ENCODE data around the gene PAQR8.

The PAQR8 gene

GRCh38 chr6:52351879-52352238 is 10.1 kb upstream of the PAQR8 start:
- DNase-seq: no peak

DNA sequence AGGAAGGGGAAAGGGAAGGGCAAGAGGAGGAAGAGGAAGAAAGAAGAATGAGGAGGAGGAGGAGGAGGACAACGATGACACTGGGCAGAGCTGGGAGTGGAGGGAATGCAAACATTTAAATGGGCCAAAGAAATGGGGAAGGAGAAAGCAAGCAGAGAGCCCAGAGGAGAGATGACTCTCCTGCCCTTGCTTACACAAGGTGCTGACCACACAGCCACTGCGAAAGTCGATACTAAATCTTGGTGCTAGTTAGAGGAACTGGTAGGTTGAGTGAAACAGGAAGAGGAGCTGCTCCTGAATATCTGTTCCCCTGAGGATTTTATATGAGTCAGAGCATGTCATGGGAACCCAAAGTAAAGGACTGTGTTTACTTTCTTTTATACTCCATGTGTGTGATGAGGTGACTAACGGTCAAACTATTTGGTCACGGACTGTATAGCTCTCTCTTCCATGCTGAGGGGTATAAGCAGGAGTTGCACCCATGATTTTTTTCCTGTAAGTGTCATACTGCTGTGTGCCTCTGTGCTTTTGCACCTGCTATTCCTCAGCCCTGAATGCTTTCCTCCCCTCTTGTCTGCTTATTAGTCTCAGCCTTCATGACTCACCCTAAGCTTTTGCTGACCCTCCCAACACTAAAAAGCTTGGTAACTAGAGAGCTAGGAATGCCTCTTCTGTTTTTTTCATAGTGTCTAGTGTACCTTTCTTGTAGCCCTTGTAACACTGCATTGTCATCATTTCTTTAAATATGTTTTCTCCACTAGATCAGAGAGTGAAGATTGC is 9.5 kb upstream of the PAQR8 start:
- no peak for DNase-seq

DNA sequence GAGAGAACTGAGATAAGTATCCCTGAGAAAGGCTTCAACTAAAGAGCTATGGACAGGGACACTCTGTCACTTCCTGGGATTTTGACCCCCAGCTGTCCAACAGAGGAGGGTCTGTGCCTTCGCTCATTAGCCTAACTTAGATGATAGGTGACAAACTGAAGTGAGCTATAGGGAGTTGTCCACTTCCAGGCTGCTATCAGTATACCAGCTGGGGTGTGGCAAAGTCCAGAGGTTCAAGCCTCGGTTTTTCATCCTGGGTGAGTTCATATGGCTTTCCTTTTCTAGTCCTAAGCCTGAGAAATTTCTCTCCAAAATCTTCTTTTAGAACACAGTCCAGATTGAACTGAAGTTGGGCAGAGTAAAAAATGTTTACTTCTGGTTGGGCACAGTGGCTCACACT is 5.9 kb upstream of the PAQR8 start:
- no peak for DNase-seq

DNA sequence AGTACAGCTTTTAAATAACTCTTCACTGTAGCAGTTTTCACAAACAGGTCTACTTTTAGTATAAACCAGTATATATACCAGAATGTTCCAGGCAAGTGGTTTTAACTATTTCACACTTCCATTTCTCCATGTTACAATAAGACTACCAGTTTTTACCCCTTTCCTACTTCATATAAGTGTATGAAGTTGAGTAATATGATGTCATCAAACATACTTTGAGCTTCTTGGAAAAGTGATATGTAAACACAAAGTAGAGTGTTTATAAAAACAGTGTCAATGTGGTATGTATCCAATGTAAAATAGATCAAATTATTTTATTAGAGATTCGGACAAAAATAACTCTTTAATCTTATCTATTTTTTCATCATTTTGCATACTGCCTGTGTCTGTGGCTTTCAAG is 2.5 kb upstream of the PAQR8 start:
- no peak for DNase-seq

- DNase-seq: no peak
These were observed 1.9 kb upstream of the PAQR8 start for GRCh38 chr6:52360028-52360427.

DNA sequence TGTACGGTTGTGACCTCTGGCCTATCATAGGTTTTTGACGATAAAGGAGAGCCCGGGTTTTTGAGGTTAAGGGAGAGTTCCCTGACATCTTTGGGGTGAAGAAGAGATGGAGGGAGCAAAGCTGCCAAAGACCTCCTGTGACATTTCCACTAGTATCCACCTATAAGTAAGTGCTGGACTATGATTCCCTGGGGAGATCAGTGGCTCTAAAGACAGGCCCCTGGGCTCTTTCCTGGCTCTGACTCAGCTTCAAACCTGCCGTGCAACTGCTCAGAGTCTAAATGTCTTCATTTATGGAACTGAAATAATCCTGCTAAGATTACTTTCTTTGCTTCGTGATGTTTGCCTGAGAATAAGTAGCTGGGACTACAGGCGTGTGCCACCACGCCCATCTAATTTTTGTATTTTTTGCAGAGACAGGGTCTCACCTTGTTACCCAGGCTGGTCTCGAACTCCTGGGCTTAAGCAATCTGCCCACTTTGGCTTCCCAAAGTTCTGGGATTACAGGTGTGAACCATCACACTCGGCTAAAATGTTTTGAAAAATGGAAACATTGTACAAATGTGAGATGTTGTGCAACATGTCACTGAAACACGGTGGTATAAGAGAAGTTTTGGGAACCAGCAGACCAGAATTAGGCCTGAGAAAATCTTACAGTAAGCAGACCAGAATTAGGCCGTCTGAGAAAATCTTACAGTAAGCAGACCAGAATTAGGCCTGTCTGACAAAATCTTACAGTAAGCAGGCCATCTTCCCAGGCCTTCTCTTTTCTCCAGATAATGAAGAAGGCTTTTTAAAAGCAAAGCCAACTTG is 1.1 kb upstream of the PAQR8 start:
- no peak for DNase-seq

- DNase-seq: peak; percentile 23
These were observed 472 bp upstream of the PAQR8 start for GRCh38 chr6:52361414-52361944.

DNA sequence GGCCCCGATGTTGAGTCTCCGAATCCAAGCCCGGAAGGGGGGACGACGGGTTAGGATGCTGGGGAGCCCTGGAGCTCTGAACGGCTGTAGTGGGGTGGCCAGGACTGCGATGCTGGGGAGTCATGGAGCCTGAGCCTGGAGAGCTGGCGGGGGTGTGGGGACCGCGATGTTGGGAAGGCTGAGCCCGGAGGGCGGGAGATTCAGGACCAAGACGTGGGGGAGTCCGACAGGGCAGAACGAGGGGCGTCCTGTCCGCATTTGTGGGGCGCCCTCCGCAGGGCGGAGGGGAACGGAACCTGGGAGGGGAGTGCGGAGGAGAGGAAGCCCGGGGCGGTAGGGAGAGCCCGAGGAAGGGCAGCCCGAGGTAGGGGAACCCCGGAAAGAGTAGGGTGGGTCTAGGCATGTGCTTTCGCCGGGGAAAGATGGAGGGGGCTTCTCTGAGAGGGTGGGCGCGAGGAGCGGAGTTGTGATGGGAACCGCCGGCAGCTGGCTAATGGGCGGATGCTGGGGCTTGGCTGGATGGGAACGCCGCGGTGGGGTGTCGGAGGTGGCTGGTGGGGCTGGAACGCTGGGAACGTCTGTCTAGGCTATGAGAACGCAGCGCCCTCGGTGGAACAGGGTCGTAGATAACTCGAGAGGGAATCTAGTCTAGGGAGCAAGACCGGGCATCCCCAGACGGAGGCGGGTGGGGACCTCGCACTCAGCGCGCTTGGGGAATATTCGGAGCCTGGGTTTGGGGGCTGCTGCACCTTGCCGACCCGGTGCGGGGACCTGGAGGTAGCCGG is 684 bp downstream of the PAQR8 start:
- peak; percentile 52 for DNase-seq

DNA sequence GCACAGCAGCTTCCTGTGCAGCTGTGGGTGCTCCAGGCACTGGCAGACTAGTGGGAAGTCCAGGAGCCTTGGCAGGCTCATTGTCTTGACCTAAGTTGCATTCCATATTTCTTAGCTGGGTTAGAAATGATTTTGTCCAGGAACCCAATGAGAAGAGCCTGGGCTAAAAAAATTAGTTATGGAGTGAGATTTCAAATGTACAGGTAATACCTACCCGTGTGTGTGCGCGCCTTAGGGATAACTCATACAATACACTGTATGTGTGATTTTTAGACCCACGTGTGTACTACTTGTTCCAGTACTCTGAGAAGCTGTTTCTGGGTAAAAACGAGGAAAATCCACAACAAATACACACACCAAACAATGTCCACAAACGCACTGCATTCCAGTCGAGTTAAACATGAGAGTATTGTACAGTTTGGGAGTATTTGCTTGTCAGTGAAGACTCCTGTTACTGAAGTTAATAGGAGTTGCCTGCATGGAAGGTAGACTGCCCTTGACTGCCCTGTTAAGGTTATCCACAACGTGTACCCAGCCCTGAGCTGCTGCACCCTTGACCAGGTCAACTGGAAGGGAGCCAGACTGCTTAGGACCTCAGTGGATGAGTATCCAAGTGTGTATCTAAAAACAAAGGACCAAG is 1.4 kb downstream of the PAQR8 start:
- DNase-seq: no peak

GRCh38 chr6:52364480-52365166 is 2.7 kb downstream of the PAQR8 start:
- DNase-seq: no peak

DNA sequence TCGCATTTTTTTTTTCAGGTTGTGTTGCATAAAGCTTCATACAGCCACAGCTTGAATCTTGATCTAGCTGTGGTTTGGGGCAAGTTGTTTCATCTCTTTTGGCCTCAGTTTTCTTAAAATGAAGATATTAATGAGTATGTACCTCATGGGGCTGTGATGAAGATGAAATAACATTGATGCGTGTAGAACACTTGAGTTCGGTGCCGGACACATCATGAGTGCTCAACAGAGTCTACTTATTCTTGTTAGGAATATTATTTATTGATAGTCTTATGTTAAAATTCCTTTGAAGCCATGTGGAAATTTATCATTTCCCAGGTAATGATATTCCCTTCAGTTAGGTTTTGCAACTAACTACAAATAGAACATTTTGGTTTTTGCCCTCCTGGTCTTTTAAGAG is 3.4 kb downstream of the PAQR8 start:
- no peak for DNase-seq

- no peak for DNase-seq
These were observed 4.1 kb downstream of the PAQR8 start for GRCh38 chr6:52365866-52366540.

DNA sequence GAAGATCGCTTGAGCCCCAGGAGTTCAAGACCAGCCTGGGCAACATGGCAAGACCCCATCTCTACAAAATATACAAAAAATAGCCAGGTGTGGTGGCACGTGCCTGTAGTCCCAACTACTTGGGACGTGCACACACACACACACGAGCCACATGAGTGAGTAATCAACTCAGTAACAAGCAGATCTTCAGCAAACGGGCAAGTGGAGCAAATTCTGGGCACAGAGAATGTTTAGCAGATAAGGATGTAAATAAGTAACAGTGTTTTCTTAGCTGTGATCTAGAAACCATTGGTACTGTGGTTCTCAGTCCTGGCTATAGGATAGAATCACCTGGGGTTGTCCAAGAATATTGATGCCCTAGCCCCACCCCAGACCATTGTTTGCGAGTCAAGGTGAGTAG is 6.1 kb downstream of the PAQR8 start:
- no peak for DNase-seq

GRCh38 chr6:52369234-52369633 is 7.3 kb downstream of the PAQR8 start:
- no peak for DNase-seq

- no peak for DNase-seq
These were observed 9.8 kb downstream of the PAQR8 start for GRCh38 chr6:52371656-52372191.

DNA sequence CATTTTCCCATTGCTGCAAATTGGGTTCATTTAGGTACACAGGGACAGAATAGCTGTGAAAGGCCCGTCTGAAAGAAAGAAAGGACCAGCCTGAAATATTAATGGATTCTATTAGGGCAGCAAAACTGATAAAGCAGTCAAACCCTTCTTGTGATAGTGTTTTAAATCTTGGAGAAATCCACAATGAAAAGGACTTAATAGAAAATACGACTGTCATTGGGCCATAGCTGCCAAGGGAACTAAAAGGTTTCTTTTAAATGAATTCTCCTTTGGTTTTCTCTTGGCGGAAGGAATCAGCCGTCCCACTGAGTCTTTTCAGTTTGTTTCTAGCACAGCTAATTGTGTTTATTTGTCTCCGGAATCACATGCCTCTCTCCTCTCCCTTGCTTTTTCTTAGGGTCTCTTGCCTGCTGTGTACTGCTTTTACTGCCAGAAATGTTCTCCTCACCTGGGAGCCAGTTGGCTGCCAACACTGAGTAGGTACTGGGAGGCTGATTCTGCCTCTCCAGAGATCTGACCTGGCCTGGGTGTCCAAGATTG is 11.3 kb downstream of the PAQR8 start:
- no peak for DNase-seq

GRCh38 chr6:52374247-52374646 is 12.3 kb downstream of the PAQR8 start:
- DNase-seq: no peak

- DNase-seq: no peak
These were observed 14.0 kb downstream of the PAQR8 start for GRCh38 chr6:52375780-52376556.

GRCh38 chr6:52376763-52377162 is 14.8 kb downstream of the PAQR8 start:
- no peak for DNase-seq

DNA sequence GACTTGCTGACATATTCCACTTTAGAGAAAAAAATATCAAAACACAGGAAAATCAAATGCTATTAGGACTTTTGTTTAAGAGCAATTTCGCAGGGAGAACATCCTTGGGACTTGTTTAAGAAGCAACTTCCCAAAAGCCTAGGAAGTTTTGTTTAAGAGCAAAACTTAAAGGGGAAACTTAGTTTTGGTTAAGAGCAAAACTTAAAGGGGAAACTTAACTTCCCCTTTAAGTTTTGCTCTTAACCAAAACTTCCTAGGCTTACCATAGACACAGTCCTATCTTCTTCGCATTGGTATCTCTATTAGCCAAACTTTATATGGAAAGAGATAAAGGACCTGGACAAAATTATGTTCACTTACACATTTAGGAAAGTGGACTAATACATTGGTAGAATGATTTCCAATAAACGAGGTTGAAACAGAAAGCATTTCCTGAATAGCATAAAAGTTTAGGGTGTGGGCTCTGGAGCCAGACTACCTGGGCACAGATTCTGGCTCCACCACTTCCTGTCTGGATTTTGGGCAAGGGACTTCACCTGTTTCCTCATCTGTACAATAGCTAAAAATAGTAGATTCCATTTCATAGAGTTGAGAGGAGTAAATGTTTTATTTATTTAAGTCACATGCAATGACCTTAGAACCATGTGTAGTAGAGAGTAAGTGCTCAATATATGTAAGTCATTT is 15.7 kb downstream of the PAQR8 start:
- no peak for DNase-seq

Data from activated CD8-positive, alpha-beta memory T cell treated with anti-CD3 and anti-CD28 coated beads, Interleukin-2, amount 50 U/mL, for 4 hours (primary cell).